OCI-LY1 (cell line): ENCODE data around the gene UBE2L6.

Experiments
- CTCF ChIP-seq: fragments of 200-600 bp; sonication (generic), shearing (Covaris generic); IDR thresholded peaks from 2 replicates; pipeline ENCODE4 v1.5.1; 2017; ENCODE audit warnings: mild to moderate bottlenecking, antibody characterized with exemption, low read length, moderate library complexity, mixed read lengths
- EZH2 ChIP-seq: fragments of 200-600 bp; sonication (generic), shearing (Covaris generic); IDR thresholded peaks from 2 replicates; pipeline ENCODE4 v1.8.0; 2017; ENCODE audit warnings: borderline replicate concordance, mixed run types, mild to moderate bottlenecking, antibody characterized with exemption, low read length, moderate library complexity, mixed read lengths

GRCh38 chr11:57585301-57585700 is 17.8 kb upstream of the UBE2L6 start:
- TF ChIP-seq CTCF, result no peak
- TF ChIP-seq EZH2, result no peak
